HepG2 (cell line): ENCODE results near the gene VEGFB. TPM values are rescaled to one million over a fixed set of nuclear protein-coding genes. Genes with fewer than 3 reads are reported as not detected.
A peak's percentile ranks its signal among the peaks of the same experiment; 100 is the strongest.

ENCODE experiments used
- CBX5 ChIP-seq: sonication (generic); formaldehyde crosslinking; IDR thresholded peaks from 2 replicates; pipeline ENCODE4 v1.4.0; 2020; ENCODE audit warnings: missing genetic modification reagents, borderline replicate concordance
- CC2D1A ChIP-seq: sonication (generic); formaldehyde crosslinking; IDR thresholded peaks from 2 replicates; pipeline ENCODE4 v1.8.1; 2023; ENCODE audit warnings: mild to moderate bottlenecking, missing genetic modification reagents
- CHD4 ChIP-seq: fragments of 200-600 bp; sonication (generic); IDR thresholded peaks from 2 replicates; pipeline ENCODE4 v1.7.0; 2017; ENCODE audit warnings: mild to moderate bottlenecking, low read length, borderline replicate concordance
- FOXO1 ChIP-seq: sonication (generic); formaldehyde crosslinking; IDR thresholded peaks from 2 replicates; pipeline ENCODE4 v1.4.0; 2020; ENCODE audit warnings: missing genetic modification reagents
- IRF9 ChIP-seq: sonication (generic); formaldehyde crosslinking; IDR thresholded peaks from 2 replicates; pipeline ENCODE4 v1.8.0; 2022; ENCODE audit warnings: missing genetic modification reagents, mild to moderate bottlenecking, borderline replicate concordance
- KLF13 ChIP-seq: sonication (generic); formaldehyde crosslinking; IDR thresholded peaks from 2 replicates; pipeline ENCODE4 v1.4.0; 2020; ENCODE audit warnings: mild to moderate bottlenecking, missing genetic modification reagents
- PAWR ChIP-seq: sonication (generic); formaldehyde crosslinking; IDR thresholded peaks from 2 replicates; pipeline ENCODE4 v1.4.0; 2020; ENCODE audit warnings: missing genetic modification reagents, mild to moderate bottlenecking, borderline replicate concordance
- PRMT3 ChIP-seq: sonication (generic); formaldehyde crosslinking; IDR thresholded peaks from 2 replicates; pipeline ENCODE4 v1.8.1; 2022; ENCODE audit warnings: low read depth, mild to moderate bottlenecking, moderate library complexity, missing genetic modification reagents, borderline replicate concordance
- SNAPC4 ChIP-seq: sonication (generic); formaldehyde crosslinking; IDR thresholded peaks from 2 replicates; pipeline ENCODE4 v1.4.0; 2020; ENCODE audit warnings: mild to moderate bottlenecking, missing genetic modification reagents
- ZBTB3 ChIP-seq: sonication (generic); formaldehyde crosslinking; IDR thresholded peaks from 2 replicates; pipeline ENCODE4 v1.4.0; 2020; ENCODE audit warnings: low read depth, mild to moderate bottlenecking, moderate library complexity, missing genetic modification reagents, borderline replicate concordance
- ZFP91 ChIP-seq: sonication (generic); formaldehyde crosslinking; IDR thresholded peaks from 2 replicates; pipeline ENCODE4 v1.9.0; 2022; ENCODE audit warnings: missing genetic modification reagents, mild to moderate bottlenecking, borderline replicate concordance
- ZNF775 ChIP-seq: sonication (generic); formaldehyde crosslinking; IDR thresholded peaks from 2 replicates; pipeline ENCODE4 v1.4.0; 2020; ENCODE audit warnings: missing genetic modification reagents, mild to moderate bottlenecking, moderate library complexity, borderline replicate concordance
- ZNF800 ChIP-seq: sonication (generic); formaldehyde crosslinking; IDR thresholded peaks from 2 replicates; pipeline ENCODE4 v1.4.0; 2020; ENCODE audit warnings: missing genetic modification reagents
- polyA plus RNA-seq, 8 experiments: library from polyadenylated mRNA; depleted of rRNA in 3 of 8; stranded (reverse) in 7 of 8; unstranded in 1 of 8; fragments of >200 nt; fragmentation: Illumina TruSeq in 4 of 8; extraction: Trizol in 4 of 8; gene quantifications; 2 replicates each; pipeline versions ENCODE4 v1.2.1 to v1.2.3, GENCODE V29; 2011 to 2016; ENCODE audit warnings: low read depth in 4 of 8, missing spikeins in 1 of 8, mixed read lengths in 1 of 8; ENCODE audit not compliant: insufficient read depth in 1 of 8
- total RNA-seq, 5 experiments: library from RNA; depleted of rRNA; stranded (reverse); fragments of >200 nt; fragmentation: Illumina TruSeq; extraction: Trizol; gene quantifications; 2 replicates each; pipeline ENCODE4 v1.2.3, GENCODE V29; 2016; ENCODE audit warnings: low read depth in 1 of 5

VEGFB gene
- total and polyA plus RNA-seq, 2 of the 13 experiments (the other 11 are each of a cell fraction or from before 2014, with no cell fraction given) = 9.0 to 11.3 TPM

GRCh38 chr11:64225608-64226506 lies 8.5 kb upstream of the VEGFB start, which contains the start of the genes NUDT22 and TRPT1 (continued):
- no peak for TF ChIP-seq CBX5 (CRISPR knock-in tag)
- TF ChIP-seq FOXO1 (CRISPR knock-in tag) = 0 out of 2 replicates have a peak, but pooled peaks have one; percentile 13
- no peak for TF ChIP-seq CC2D1A (CRISPR knock-in tag)
- peak; percentile 25; the same call in 1 of the 2 replicates for TF ChIP-seq IRF9 (CRISPR knock-in tag)
- peak; percentile 83 for TF ChIP-seq ZFP91 (CRISPR knock-in tag)
- no peak; the same call in 1 of the 2 replicates for TF ChIP-seq PRMT3 (CRISPR knock-in tag)
- 0 out of 2 replicates have a peak, but pooled peaks have one; percentile 75 for TF ChIP-seq SNAPC4
- TF ChIP-seq ZNF775 (CRISPR knock-in tag) = no peak
- TF ChIP-seq PAWR = no peak
- no peak for TF ChIP-seq CHD4
- TF ChIP-seq ZBTB3 = no peak
- peak; percentile 22 for TF ChIP-seq ZNF800
- no peak for TF ChIP-seq KLF13
